H9 (cell line): Measurements from ENCODE around the gene TUBB1. TPM values are rescaled to one million over a fixed set of nuclear protein-coding genes. Genes with fewer than 3 reads are reported as not detected.

ENCODE experiments used
- DNase-seq: peaks from one replicate; pipeline ENCODE4 v3.0.0-alpha.2; 2017
- H2AFZ ChIP-seq: one replicate; pipeline ENCODE4 v1.6.1; 2013; ENCODE audit warnings: mild to moderate bottlenecking, low read length, control low read depth, moderate library complexity
- H2AK5ac ChIP-seq: 2 replicates; pipeline ENCODE4 v1.6.1; 2013; ENCODE audit warnings: low read length, control low read depth, mixed read lengths; ENCODE audit not compliant: insufficient read length
- H2BK120ac ChIP-seq: one replicate; pipeline ENCODE4 v1.6.1; 2013; ENCODE audit warnings: low read depth, mild to moderate bottlenecking, low read length, control low read depth, inconsistent platforms; ENCODE audit not compliant: poor library complexity, severe bottlenecking
- H2BK12ac ChIP-seq: 2 replicates; pipeline ENCODE4 v1.6.1; 2013; ENCODE audit warnings: low read length, control low read depth, mixed read lengths, low read depth; ENCODE audit not compliant: insufficient read length
- H2BK15ac ChIP-seq: 2 replicates; pipeline ENCODE4 v1.6.1; 2013; ENCODE audit warnings: low read depth, low read length, control low read depth
- H2BK20ac ChIP-seq: one replicate; pipeline ENCODE4 v1.6.1; 2013; ENCODE audit warnings: low read depth, mild to moderate bottlenecking, low read length, control low read depth, inconsistent platforms; ENCODE audit not compliant: poor library complexity, severe bottlenecking
- H2BK5ac ChIP-seq: 2 replicates; pipeline ENCODE4 v1.6.1; 2013; ENCODE audit warnings: low read length, control low read depth, mixed read lengths; ENCODE audit not compliant: insufficient read length
- H3K14ac ChIP-seq: 2 replicates; pipeline ENCODE4 v1.6.1; 2013; ENCODE audit warnings: low read length, control low read depth; ENCODE audit not compliant: insufficient read depth
- H3K18ac ChIP-seq: 2 replicates; pipeline ENCODE4 v1.6.1; 2013; ENCODE audit warnings: low read depth, mild to moderate bottlenecking, mixed read lengths, low read length, control low read depth; ENCODE audit not compliant: insufficient read length
- H3K23ac ChIP-seq: 2 replicates; pipeline ENCODE4 v1.6.1; 2013; ENCODE audit warnings: low read length, control low read depth, mixed read lengths, low read depth; ENCODE audit not compliant: insufficient read length
- H3K23me2 ChIP-seq: 2 replicates; pipeline ENCODE4 v1.6.1; 2013; ENCODE audit warnings: low read depth, mild to moderate bottlenecking, mixed read lengths, low read length, control low read depth; ENCODE audit not compliant: insufficient read length, poor library complexity, severe bottlenecking
- H3K27ac ChIP-seq: 2 replicates; pipeline ENCODE4 v1.5.1; 2013; ENCODE audit warnings: low read length, control low read depth, mixed read lengths, low read depth; ENCODE audit not compliant: insufficient read length
- H3K27me3 ChIP-seq: 2 replicates; pipeline ENCODE4 v1.6.1; 2013; ENCODE audit warnings: low read length, control low read depth, inconsistent platforms; ENCODE audit not compliant: insufficient read depth
- H3K4ac ChIP-seq: 2 replicates; pipeline ENCODE4 v1.6.1; 2013; ENCODE audit warnings: low read depth, mild to moderate bottlenecking, control low read depth, inconsistent platforms, low read length, moderate library complexity
- H3K4me1 ChIP-seq: 2 replicates; pipeline ENCODE4 v1.6.1; 2013; ENCODE audit warnings: low read length, control low read depth, inconsistent platforms; ENCODE audit not compliant: insufficient read depth
- H3K4me2 ChIP-seq: 2 replicates; pipeline ENCODE4 v1.6.1; 2013; ENCODE audit warnings: low read length, control low read depth, mixed read lengths; ENCODE audit not compliant: insufficient read length, insufficient read depth
- H3K56ac ChIP-seq: 2 replicates; pipeline ENCODE4 v1.6.1; 2013; ENCODE audit warnings: low read depth, mild to moderate bottlenecking, mixed read lengths, low read length, control low read depth; ENCODE audit not compliant: insufficient read length
- H3K79me1 ChIP-seq: 2 replicates; pipeline ENCODE4 v1.6.1; 2013; ENCODE audit warnings: low read depth, mild to moderate bottlenecking, moderate library complexity, low read length, control low read depth, inconsistent platforms; ENCODE audit not compliant: insufficient read depth, poor library complexity, severe bottlenecking
- H3K79me2 ChIP-seq: 2 replicates; pipeline ENCODE4 v1.6.1; 2013; ENCODE audit warnings: low read length, control low read depth, inconsistent platforms; ENCODE audit not compliant: insufficient read depth
- H3K9ac ChIP-seq: 2 replicates; pipeline ENCODE4 v1.6.1; 2013; ENCODE audit warnings: low read length, control low read depth, mixed read lengths; ENCODE audit not compliant: insufficient read length; ENCODE audit errors: extremely low read depth
- H3K9me3 ChIP-seq: one replicate; pipeline ENCODE4 v1.6.1; 2013; ENCODE audit warnings: low read depth, low read length, inconsistent platforms; ENCODE audit not compliant: control insufficient read depth
- H3T11ph ChIP-seq: one replicate; pipeline ENCODE4 v1.6.1; 2013; ENCODE audit warnings: mild to moderate bottlenecking, low read length, control low read depth, inconsistent platforms
- H4K20me1 ChIP-seq: one replicate; pipeline ENCODE4 v1.6.1; 2013; ENCODE audit not compliant: control insufficient read depth, insufficient read length, insufficient read depth
- H4K5ac ChIP-seq: 2 replicates; pipeline ENCODE4 v1.6.1; 2013; ENCODE audit warnings: low read depth, mild to moderate bottlenecking, mixed read lengths, low read length, control low read depth; ENCODE audit not compliant: insufficient read length
- H4K8ac ChIP-seq: replicated peaks from 2 replicates; pipeline ENCODE4 v1.6.1; 2013; ENCODE audit warnings: low read length, control low read depth, mixed read lengths, low read depth; ENCODE audit not compliant: insufficient read length
- H4K91ac ChIP-seq: 2 replicates; pipeline ENCODE4 v1.6.1; 2013; ENCODE audit warnings: low read depth, mild to moderate bottlenecking, moderate library complexity, mixed read lengths, low read length, control low read depth; ENCODE audit not compliant: insufficient read length
- H3K27ac Mint-ChIP-seq, 3 experiments: 2 replicates in 2 of 3; 3 replicates in 1 of 3; pipeline ENCODE4 v1.8.0; 2020 to 2021; ENCODE audit warnings: mixed read lengths in 3 of 3, mild to moderate bottlenecking in 1 of 3, moderate library complexity in 1 of 3
- H3K27me3 Mint-ChIP-seq: 2 replicates; pipeline ENCODE4 v1.8.0; 2021; ENCODE audit warnings: low read depth, mild to moderate bottlenecking, moderate library complexity, mixed read lengths
- H3K36me3 Mint-ChIP-seq, 3 experiments: 2 replicates in 2 of 3; 3 replicates in 1 of 3; pipeline ENCODE4 v1.8.0; 2020 to 2021; ENCODE audit warnings: low read depth in 3 of 3, mixed read lengths in 3 of 3; ENCODE audit not compliant: insufficient read depth in 1 of 3
- H3K4me1 Mint-ChIP-seq, 2 experiments: 2 replicates each; pipeline ENCODE4 v1.8.0; 2020; ENCODE audit warnings: mixed read lengths in 2 of 2
- H3K4me3 Mint-ChIP-seq, 2 experiments: 2 replicates in 1 of 2; 3 replicates in 1 of 2; pipeline ENCODE4 v1.8.0; 2020 to 2021; ENCODE audit warnings: mild to moderate bottlenecking in 2 of 2, mixed read lengths in 2 of 2, moderate library complexity in 1 of 2
- H3K9me3 Mint-ChIP-seq, 2 experiments: 2 replicates in 1 of 2; 3 replicates in 1 of 2; pipeline ENCODE4 v1.8.0; 2020; ENCODE audit warnings: mild to moderate bottlenecking in 2 of 2, mixed read lengths in 2 of 2, moderate library complexity in 1 of 2
- WGBS: extraction: QIAGEN DNeasy Blood & Tissue Kit; methylation state at CpG from one replicate; pipeline ENCODE4 v1.1.7; 2013; ENCODE audit warnings: missing lambda C conversion rate, low lambda C conversion rate, mixed read lengths; ENCODE audit not compliant: insufficient read length; ENCODE audit errors: extremely low coverage; 5-methylcytosine and 5-hydroxymethylcytosine counted together
- total RNA-seq: library from RNA; stranded (reverse); gene quantifications from 2 replicates; pipeline ENCODE4 v1.2.1, GENCODE V29; 2021
- TF ChIP-seq, protein P1 (sequence below): fragments of 200-600 bp; sonication (generic); conservative IDR thresholded peaks from 3 replicates; pipeline ENCODE4 v1.8.0; 2021; ENCODE audit warnings: antibody characterized with exemption, mild to moderate bottlenecking

TUBB1 gene
- total RNA-seq, 1 experiment from 2014 or later = not detected

DNA sequence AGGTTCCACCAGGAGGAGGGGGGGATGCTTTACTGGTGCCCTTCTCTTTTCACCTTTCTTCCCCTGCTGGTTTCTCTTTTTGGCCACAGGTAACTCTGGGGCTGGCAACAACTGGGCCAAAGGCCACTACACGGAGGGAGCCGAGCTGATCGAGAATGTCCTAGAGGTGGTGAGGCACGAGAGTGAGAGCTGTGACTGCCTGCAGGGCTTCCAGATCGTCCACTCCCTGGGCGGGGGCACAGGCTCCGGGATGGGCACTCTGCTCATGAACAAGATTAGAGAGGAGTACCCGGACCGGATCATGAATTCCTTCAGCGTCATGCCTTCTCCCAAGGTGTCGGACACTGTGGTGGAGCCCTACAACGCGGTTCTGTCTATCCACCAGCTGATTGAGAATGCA lies 4.4 kb downstream of the TUBB1 start:
- Histone ChIP-seq H4K91ac (no peak overlapping the region), H2BK20ac (no peak overlapping the region), H3K4ac (no peak overlapping the region), H4K8ac (no peak overlapping the region), H3K9me3 (no peaks in the 10 kb centered on the region), H2BK12ac (no peak overlapping the region), H3K79me2 (no peaks in the 10 kb centered on the region), H2AFZ (no peak overlapping the region), H3K9ac (no peak overlapping the region), H3K18ac (no peak overlapping the region), H3K27ac (no peak overlapping the region), H2AK5ac (no peak overlapping the region), H2BK15ac (no peak overlapping the region), H3K79me1 (no peaks in the 10 kb centered on the region), H3K56ac (no peak overlapping the region), H2BK5ac (no peak overlapping the region), H3K4me1 (no peaks in the 10 kb centered on the region), H3K23me2 (no peaks in the 10 kb centered on the region), H2BK120ac (no peak overlapping the region), H4K20me1 (no peaks in the 10 kb centered on the region), H3T11ph (no peak overlapping the region), H3K23ac (no peak overlapping the region), H3K27me3 (no peaks in the 10 kb centered on the region), H3K4me2 (no peak overlapping the region), H4K5ac (no peak overlapping the region), H3K14ac (no peak overlapping the region)
- no peak overlapping the region for H3K27ac Mint-ChIP-seq
- peaks cover 16% of the 10 kb centered on the region for H3K27me3 Mint-ChIP-seq
- H3K36me3 Mint-ChIP-seq = peaks cover 19 to 56% (median 43%) of the 10 kb centered on the region in 3 experiments
- H3K4me3 Mint-ChIP-seq = no peak overlapping the region
- peaks cover 26 to 33% of the 10 kb centered on the region in 2 experiments for H3K4me1 Mint-ChIP-seq
- TF ChIP-seq, protein P1, sequence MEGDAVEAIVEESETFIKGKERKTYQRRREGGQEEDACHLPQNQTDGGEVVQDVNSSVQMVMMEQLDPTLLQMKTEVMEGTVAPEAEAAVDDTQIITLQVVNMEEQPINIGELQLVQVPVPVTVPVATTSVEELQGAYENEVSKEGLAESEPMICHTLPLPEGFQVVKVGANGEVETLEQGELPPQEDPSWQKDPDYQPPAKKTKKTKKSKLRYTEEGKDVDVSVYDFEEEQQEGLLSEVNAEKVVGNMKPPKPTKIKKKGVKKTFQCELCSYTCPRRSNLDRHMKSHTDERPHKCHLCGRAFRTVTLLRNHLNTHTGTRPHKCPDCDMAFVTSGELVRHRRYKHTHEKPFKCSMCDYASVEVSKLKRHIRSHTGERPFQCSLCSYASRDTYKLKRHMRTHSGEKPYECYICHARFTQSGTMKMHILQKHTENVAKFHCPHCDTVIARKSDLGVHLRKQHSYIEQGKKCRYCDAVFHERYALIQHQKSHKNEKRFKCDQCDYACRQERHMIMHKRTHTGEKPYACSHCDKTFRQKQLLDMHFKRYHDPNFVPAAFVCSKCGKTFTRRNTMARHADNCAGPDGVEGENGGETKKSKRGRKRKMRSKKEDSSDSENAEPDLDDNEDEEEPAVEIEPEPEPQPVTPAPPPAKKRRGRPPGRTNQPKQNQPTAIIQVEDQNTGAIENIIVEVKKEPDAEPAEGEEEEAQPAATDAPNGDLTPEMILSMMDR = no peak
- H3K9me3 Mint-ChIP-seq = no peaks in the 10 kb centered on the region
- no CpG with 5 or more reads among the region's 13 CpGs for WGBS
- DNase-seq = no peak
